DOHH2 (cell line): ENCODE results near the gene SLAMF1.
A peak's percentile ranks its signal among the peaks of the same experiment; 100 is the strongest.

Experiments used
- H3F3A ChIP-seq: fragments of 200-600 bp; sonication (generic), shearing (Covaris generic); 2 replicates; pipeline ENCODE4 v1.6.0; 2016; ENCODE audit warnings: antibody characterized with exemption, mild to moderate bottlenecking; ENCODE audit not compliant: control insufficient read depth, insufficient read depth
- H3K27ac ChIP-seq: fragments of 200-600 bp; sonication (generic); 2 replicates; pipeline ENCODE4 v1.5.1; 2014; ENCODE audit warnings: low read depth, mild to moderate bottlenecking, low read length, moderate library complexity
- H3K27me3 ChIP-seq: fragments of 200-600 bp; sonication (generic); 2 replicates; pipeline ENCODE4 v1.6.1; 2014; ENCODE audit warnings: mild to moderate bottlenecking, low read length, mixed read lengths; ENCODE audit not compliant: control insufficient read depth
- H3K36me3 ChIP-seq: fragments of 200-600 bp; sonication (generic); 2 replicates; pipeline ENCODE4 v1.6.1; 2014; ENCODE audit warnings: mild to moderate bottlenecking, low read length, moderate library complexity, mixed read lengths; ENCODE audit not compliant: control insufficient read depth
- H3K4me1 ChIP-seq: fragments of 200-600 bp; sonication (generic); 2 replicates; pipeline ENCODE4 v1.6.1; 2014; ENCODE audit warnings: mild to moderate bottlenecking, low read length, mixed read lengths; ENCODE audit not compliant: control insufficient read depth
- H3K4me2 ChIP-seq: fragments of 200-600 bp; sonication (generic); 2 replicates; pipeline ENCODE4 v1.6.0; 2014; ENCODE audit warnings: mild to moderate bottlenecking, low read length, moderate library complexity
- H3K4me3 ChIP-seq: fragments of 200-600 bp; sonication (generic); 2 replicates; pipeline ENCODE4 v1.5.1; 2014; ENCODE audit warnings: mild to moderate bottlenecking, low read length, mixed read lengths
- H3K79me2 ChIP-seq: fragments of 200-600 bp; sonication (generic); 2 replicates; pipeline ENCODE4 v1.6.1; 2014; ENCODE audit warnings: mild to moderate bottlenecking, low read length, mixed read lengths; ENCODE audit not compliant: control insufficient read depth
- H3K9me2 ChIP-seq: fragments of 200-600 bp; sonication (generic); replicated peaks from 2 replicates; pipeline ENCODE4 v1.6.1; 2014; ENCODE audit warnings: mild to moderate bottlenecking, low read length, mixed read lengths; ENCODE audit not compliant: control insufficient read depth
- H3K9me3 ChIP-seq: fragments of 200-600 bp; sonication (generic); 2 replicates; pipeline ENCODE4 v1.6.1; 2014; ENCODE audit warnings: antibody characterized with exemption, low read length, mixed read lengths; ENCODE audit not compliant: control insufficient read depth, insufficient read depth
- H4K20me1 ChIP-seq: fragments of 200-600 bp; sonication (generic); 2 replicates; pipeline ENCODE4 v1.6.0; 2014; ENCODE audit warnings: low read depth, mild to moderate bottlenecking, antibody characterized with exemption, low read length, moderate library complexity; ENCODE audit not compliant: control insufficient read depth, insufficient read depth
- EZH2phosphoT487 ChIP-seq: fragments of 200-600 bp; sonication (generic); IDR thresholded peaks from 2 replicates; pipeline ENCODE4 v1.6.1; 2017; ENCODE audit warnings: borderline replicate concordance, mild to moderate bottlenecking, antibody characterized with exemption, low read length, moderate library complexity, mixed read lengths
- TF ChIP-seq, protein P1 (sequence below): fragments of 200-600 bp; sonication (generic); IDR thresholded peaks from one replicate; pipeline ENCODE4 v1.5.1; 2014; ENCODE audit warnings: antibody characterized with exemption, mild to moderate bottlenecking, low read depth, low read length; ENCODE audit not compliant: poor library complexity, severe bottlenecking

SLAMF1 gene

DNA sequence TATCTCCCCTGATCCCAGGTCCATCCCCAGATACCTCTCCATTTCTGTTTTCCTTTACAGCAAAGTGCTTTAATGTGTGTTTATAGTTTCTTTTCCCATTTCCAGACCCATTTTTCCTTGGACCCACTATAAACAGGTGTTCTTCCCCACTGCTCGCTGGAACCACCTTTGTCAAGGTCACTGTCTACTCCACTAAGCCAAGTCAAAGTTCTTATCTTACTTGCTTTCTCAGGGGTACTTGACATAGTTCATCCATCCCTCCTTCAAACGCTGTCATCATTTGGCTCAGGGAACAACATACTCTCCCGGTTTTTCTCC, 8.3 kb downstream of the SLAMF1 start:
- H3K4me3 ChIP-seq, result no peak overlapping the region
- no peaks in the 10 kb centered on the region for H3K36me3 ChIP-seq
- no peak overlapping the region for H3K27ac ChIP-seq
- no peaks in the 10 kb centered on the region for H4K20me1 ChIP-seq
- TF ChIP-seq, protein P1, sequence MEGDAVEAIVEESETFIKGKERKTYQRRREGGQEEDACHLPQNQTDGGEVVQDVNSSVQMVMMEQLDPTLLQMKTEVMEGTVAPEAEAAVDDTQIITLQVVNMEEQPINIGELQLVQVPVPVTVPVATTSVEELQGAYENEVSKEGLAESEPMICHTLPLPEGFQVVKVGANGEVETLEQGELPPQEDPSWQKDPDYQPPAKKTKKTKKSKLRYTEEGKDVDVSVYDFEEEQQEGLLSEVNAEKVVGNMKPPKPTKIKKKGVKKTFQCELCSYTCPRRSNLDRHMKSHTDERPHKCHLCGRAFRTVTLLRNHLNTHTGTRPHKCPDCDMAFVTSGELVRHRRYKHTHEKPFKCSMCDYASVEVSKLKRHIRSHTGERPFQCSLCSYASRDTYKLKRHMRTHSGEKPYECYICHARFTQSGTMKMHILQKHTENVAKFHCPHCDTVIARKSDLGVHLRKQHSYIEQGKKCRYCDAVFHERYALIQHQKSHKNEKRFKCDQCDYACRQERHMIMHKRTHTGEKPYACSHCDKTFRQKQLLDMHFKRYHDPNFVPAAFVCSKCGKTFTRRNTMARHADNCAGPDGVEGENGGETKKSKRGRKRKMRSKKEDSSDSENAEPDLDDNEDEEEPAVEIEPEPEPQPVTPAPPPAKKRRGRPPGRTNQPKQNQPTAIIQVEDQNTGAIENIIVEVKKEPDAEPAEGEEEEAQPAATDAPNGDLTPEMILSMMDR, result no peak
- no peak for TF ChIP-seq EZH2phosphoT487
- H3K9me3 ChIP-seq, result no peaks in the 10 kb centered on the region
- no peaks in the 10 kb centered on the region for H3K27me3 ChIP-seq
- no peaks in the 10 kb centered on the region for H3K79me2 ChIP-seq
- H3K9me2 ChIP-seq, result no peaks in the 10 kb centered on the region
- no peaks in the 10 kb centered on the region for H3F3A ChIP-seq
- peaks cover 40% of the 10 kb centered on the region for H3K4me1 ChIP-seq
- 0 out of 2 replicates have a peak overlapping the region, but pooled peaks have one; percentile 12 for H3K4me2 ChIP-seq

DNA sequence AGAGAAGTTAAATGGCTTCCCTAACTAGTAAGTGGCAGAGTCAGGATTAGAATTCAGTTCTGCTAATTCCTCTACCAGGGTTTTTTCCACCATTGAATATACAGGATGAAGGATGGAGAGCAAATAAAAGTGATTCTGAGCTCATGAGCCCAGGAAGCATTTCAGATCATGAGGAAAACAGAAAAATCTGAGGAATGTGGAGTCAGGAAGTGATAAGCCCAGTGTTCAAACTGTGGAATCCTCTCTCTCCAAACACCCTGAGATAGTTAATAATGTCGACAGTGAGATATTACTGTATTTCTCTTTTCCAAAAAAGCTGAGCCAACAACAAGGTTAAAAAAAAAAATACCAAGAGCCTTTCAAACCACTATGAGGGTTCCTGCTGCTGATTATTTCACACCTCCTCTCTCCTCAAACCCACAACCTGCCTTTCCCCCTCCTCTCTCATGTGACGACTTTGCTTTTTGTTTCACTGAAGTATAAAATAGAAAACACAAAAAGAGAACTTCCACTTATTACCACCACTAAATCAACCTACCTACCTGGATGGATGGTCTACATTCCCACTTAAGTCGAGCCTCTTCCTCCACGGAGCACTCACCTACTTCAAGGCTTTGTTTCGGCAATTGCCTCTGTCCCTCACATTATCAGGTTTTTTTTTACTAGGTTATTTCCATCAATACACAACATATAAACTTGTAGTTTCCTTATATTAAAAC, 8.9 kb downstream of the SLAMF1 start:
- Histone ChIP-seq H3K4me2 (0 out of 2 replicates have a peak overlapping the region, but pooled peaks have one; percentile 12), H3K4me1 (peaks cover 40% of the 10 kb centered on the region), H3K79me2 (no peaks in the 10 kb centered on the region), H3K27ac (no peak overlapping the region), H3K27me3 (no peaks in the 10 kb centered on the region), H3K9me2 (no peaks in the 10 kb centered on the region), H3K36me3 (no peaks in the 10 kb centered on the region), H3F3A (no peaks in the 10 kb centered on the region), H4K20me1 (no peaks in the 10 kb centered on the region), H3K9me3 (no peaks in the 10 kb centered on the region), H3K4me3 (no peak overlapping the region)
- no peak for TF ChIP-seq EZH2phosphoT487
- TF ChIP-seq, protein P1, result no peak

DNA sequence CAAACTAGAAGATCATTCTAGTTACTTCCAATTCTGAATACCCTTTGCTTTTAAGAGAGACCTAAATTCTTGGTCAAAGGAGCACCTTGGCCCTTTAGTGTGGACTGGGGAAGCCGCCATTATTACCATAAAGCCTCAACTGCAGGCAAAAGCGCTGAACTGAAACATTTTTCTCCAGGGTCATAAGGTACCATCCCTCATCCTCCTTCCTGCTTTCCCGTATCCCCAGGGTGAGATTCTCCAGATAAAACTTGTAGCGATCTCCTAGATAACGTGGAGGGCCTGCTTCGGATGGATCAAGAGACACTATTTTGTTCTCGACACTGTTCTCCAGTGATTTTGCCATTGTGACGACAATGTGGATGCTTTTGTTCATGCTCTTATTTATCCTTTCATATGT, 9.8 kb downstream of the SLAMF1 start:
- Histone ChIP-seq H3K36me3 (no peaks in the 10 kb centered on the region), H3K4me1 (peaks cover 37% of the 10 kb centered on the region), H4K20me1 (no peaks in the 10 kb centered on the region), H3K4me3 (no peak overlapping the region), H3K4me2 (no peak overlapping the region), H3K9me2 (no peaks in the 10 kb centered on the region), H3F3A (no peaks in the 10 kb centered on the region), H3K27me3 (no peaks in the 10 kb centered on the region), H3K27ac (no peak overlapping the region), H3K9me3 (no peaks in the 10 kb centered on the region), H3K79me2 (no peaks in the 10 kb centered on the region)
- TF ChIP-seq, protein P1, result no peak
- no peak for TF ChIP-seq EZH2phosphoT487
